HL-60 (cell line): ENCODE results near the gene SYNJ1.

Experiments used
- CTCF ChIP-seq: IDR thresholded peaks from one replicate; pipeline ENCODE4 v1.5.1; 2011; ENCODE audit warnings: low read length, control low read depth, inconsistent platforms; ENCODE audit not compliant: insufficient read depth
- GABPA ChIP-seq: IDR thresholded peaks from 2 replicates; pipeline ENCODE4 v1.6.1; 2012; ENCODE audit warnings: low read depth
- POLR2AphosphoS5 ChIP-seq: IDR thresholded peaks from 2 replicates; pipeline ENCODE4 v1.6.1; 2012; ENCODE audit warnings: low read depth
- REST ChIP-seq: IDR thresholded peaks from 2 replicates; pipeline ENCODE4 v1.6.1; 2012; ENCODE audit warnings: low read depth; ENCODE audit not compliant: insufficient replicate concordance
- SPI1 ChIP-seq: IDR thresholded peaks from 2 replicates; pipeline ENCODE4 v1.6.1; 2012; ENCODE audit warnings: low read depth, mild to moderate bottlenecking, borderline replicate concordance

- TF ChIP-seq CTCF = no peak
- no peak for TF ChIP-seq SPI1
- TF ChIP-seq POLR2AphosphoS5 = no peak
- TF ChIP-seq REST = no peak
- no peak for TF ChIP-seq GABPA
These were observed 25.1 kb downstream of the SYNJ1 start for GRCh38 chr21:32702702-32703101.
